H9 (cell line): ENCODE measurements around the gene JARID2. TPM values are rescaled to one million over a fixed set of nuclear protein-coding genes. Genes with fewer than 3 reads are reported as not detected.

ENCODE experiments used
- DNase-seq: peaks from one replicate; pipeline ENCODE4 v3.0.0-alpha.2; 2017
- H2AFZ ChIP-seq: one replicate; pipeline ENCODE4 v1.6.1; 2013; ENCODE audit warnings: mild to moderate bottlenecking, low read length, control low read depth, moderate library complexity
- H2AK5ac ChIP-seq: 2 replicates; pipeline ENCODE4 v1.6.1; 2013; ENCODE audit warnings: low read length, control low read depth, mixed read lengths; ENCODE audit not compliant: insufficient read length
- H2BK120ac ChIP-seq: one replicate; pipeline ENCODE4 v1.6.1; 2013; ENCODE audit warnings: low read depth, mild to moderate bottlenecking, low read length, control low read depth, inconsistent platforms; ENCODE audit not compliant: poor library complexity, severe bottlenecking
- H2BK12ac ChIP-seq: 2 replicates; pipeline ENCODE4 v1.6.1; 2013; ENCODE audit warnings: low read length, control low read depth, mixed read lengths, low read depth; ENCODE audit not compliant: insufficient read length
- H2BK15ac ChIP-seq: 2 replicates; pipeline ENCODE4 v1.6.1; 2013; ENCODE audit warnings: low read depth, low read length, control low read depth
- H2BK20ac ChIP-seq: one replicate; pipeline ENCODE4 v1.6.1; 2013; ENCODE audit warnings: low read depth, mild to moderate bottlenecking, low read length, control low read depth, inconsistent platforms; ENCODE audit not compliant: poor library complexity, severe bottlenecking
- H2BK5ac ChIP-seq: 2 replicates; pipeline ENCODE4 v1.6.1; 2013; ENCODE audit warnings: low read length, control low read depth, mixed read lengths; ENCODE audit not compliant: insufficient read length
- H3K14ac ChIP-seq: 2 replicates; pipeline ENCODE4 v1.6.1; 2013; ENCODE audit warnings: low read length, control low read depth; ENCODE audit not compliant: insufficient read depth
- H3K18ac ChIP-seq: 2 replicates; pipeline ENCODE4 v1.6.1; 2013; ENCODE audit warnings: low read depth, mild to moderate bottlenecking, mixed read lengths, low read length, control low read depth; ENCODE audit not compliant: insufficient read length
- H3K23ac ChIP-seq: 2 replicates; pipeline ENCODE4 v1.6.1; 2013; ENCODE audit warnings: low read length, control low read depth, mixed read lengths, low read depth; ENCODE audit not compliant: insufficient read length
- H3K23me2 ChIP-seq: 2 replicates; pipeline ENCODE4 v1.6.1; 2013; ENCODE audit warnings: low read depth, mild to moderate bottlenecking, mixed read lengths, low read length, control low read depth; ENCODE audit not compliant: insufficient read length, poor library complexity, severe bottlenecking
- H3K27ac ChIP-seq: 2 replicates; pipeline ENCODE4 v1.5.1; 2013; ENCODE audit warnings: low read length, control low read depth, mixed read lengths, low read depth; ENCODE audit not compliant: insufficient read length
- H3K27me3 ChIP-seq: 2 replicates; pipeline ENCODE4 v1.6.1; 2013; ENCODE audit warnings: low read length, control low read depth, inconsistent platforms; ENCODE audit not compliant: insufficient read depth
- H3K4ac ChIP-seq: 2 replicates; pipeline ENCODE4 v1.6.1; 2013; ENCODE audit warnings: low read depth, mild to moderate bottlenecking, control low read depth, inconsistent platforms, low read length, moderate library complexity
- H3K4me1 ChIP-seq: 2 replicates; pipeline ENCODE4 v1.6.1; 2013; ENCODE audit warnings: low read length, control low read depth, inconsistent platforms; ENCODE audit not compliant: insufficient read depth
- H3K4me2 ChIP-seq: 2 replicates; pipeline ENCODE4 v1.6.1; 2013; ENCODE audit warnings: low read length, control low read depth, mixed read lengths; ENCODE audit not compliant: insufficient read length, insufficient read depth
- H3K56ac ChIP-seq: 2 replicates; pipeline ENCODE4 v1.6.1; 2013; ENCODE audit warnings: low read depth, mild to moderate bottlenecking, mixed read lengths, low read length, control low read depth; ENCODE audit not compliant: insufficient read length
- H3K79me1 ChIP-seq: 2 replicates; pipeline ENCODE4 v1.6.1; 2013; ENCODE audit warnings: low read depth, mild to moderate bottlenecking, moderate library complexity, low read length, control low read depth, inconsistent platforms; ENCODE audit not compliant: insufficient read depth, poor library complexity, severe bottlenecking
- H3K79me2 ChIP-seq: 2 replicates; pipeline ENCODE4 v1.6.1; 2013; ENCODE audit warnings: low read length, control low read depth, inconsistent platforms; ENCODE audit not compliant: insufficient read depth
- H3K9ac ChIP-seq: 2 replicates; pipeline ENCODE4 v1.6.1; 2013; ENCODE audit warnings: low read length, control low read depth, mixed read lengths; ENCODE audit not compliant: insufficient read length; ENCODE audit errors: extremely low read depth
- H3K9me3 ChIP-seq: one replicate; pipeline ENCODE4 v1.6.1; 2013; ENCODE audit warnings: low read depth, low read length, inconsistent platforms; ENCODE audit not compliant: control insufficient read depth
- H3T11ph ChIP-seq: one replicate; pipeline ENCODE4 v1.6.1; 2013; ENCODE audit warnings: mild to moderate bottlenecking, low read length, control low read depth, inconsistent platforms
- H4K20me1 ChIP-seq: one replicate; pipeline ENCODE4 v1.6.1; 2013; ENCODE audit not compliant: control insufficient read depth, insufficient read length, insufficient read depth
- H4K5ac ChIP-seq: 2 replicates; pipeline ENCODE4 v1.6.1; 2013; ENCODE audit warnings: low read depth, mild to moderate bottlenecking, mixed read lengths, low read length, control low read depth; ENCODE audit not compliant: insufficient read length
- H4K8ac ChIP-seq: replicated peaks from 2 replicates; pipeline ENCODE4 v1.6.1; 2013; ENCODE audit warnings: low read length, control low read depth, mixed read lengths, low read depth; ENCODE audit not compliant: insufficient read length
- H4K91ac ChIP-seq: 2 replicates; pipeline ENCODE4 v1.6.1; 2013; ENCODE audit warnings: low read depth, mild to moderate bottlenecking, moderate library complexity, mixed read lengths, low read length, control low read depth; ENCODE audit not compliant: insufficient read length
- H3K27ac Mint-ChIP-seq, 3 experiments: 2 replicates in 2 of 3; 3 replicates in 1 of 3; pipeline ENCODE4 v1.8.0; 2020 to 2021; ENCODE audit warnings: mixed read lengths in 3 of 3, mild to moderate bottlenecking in 1 of 3, moderate library complexity in 1 of 3
- H3K27me3 Mint-ChIP-seq: 2 replicates; pipeline ENCODE4 v1.8.0; 2021; ENCODE audit warnings: low read depth, mild to moderate bottlenecking, moderate library complexity, mixed read lengths
- H3K36me3 Mint-ChIP-seq, 3 experiments: 2 replicates in 2 of 3; 3 replicates in 1 of 3; pipeline ENCODE4 v1.8.0; 2020 to 2021; ENCODE audit warnings: low read depth in 3 of 3, mixed read lengths in 3 of 3; ENCODE audit not compliant: insufficient read depth in 1 of 3
- H3K4me1 Mint-ChIP-seq, 2 experiments: 2 replicates each; pipeline ENCODE4 v1.8.0; 2020; ENCODE audit warnings: mixed read lengths in 2 of 2
- H3K4me3 Mint-ChIP-seq, 2 experiments: 2 replicates in 1 of 2; 3 replicates in 1 of 2; pipeline ENCODE4 v1.8.0; 2020 to 2021; ENCODE audit warnings: mild to moderate bottlenecking in 2 of 2, mixed read lengths in 2 of 2, moderate library complexity in 1 of 2
- H3K9me3 Mint-ChIP-seq, 2 experiments: 2 replicates in 1 of 2; 3 replicates in 1 of 2; pipeline ENCODE4 v1.8.0; 2020; ENCODE audit warnings: mild to moderate bottlenecking in 2 of 2, mixed read lengths in 2 of 2, moderate library complexity in 1 of 2
- WGBS: extraction: QIAGEN DNeasy Blood & Tissue Kit; methylation state at CpG from one replicate; pipeline ENCODE4 v1.1.7; 2013; ENCODE audit warnings: missing lambda C conversion rate, low lambda C conversion rate, mixed read lengths; ENCODE audit not compliant: insufficient read length; ENCODE audit errors: extremely low coverage; 5-methylcytosine and 5-hydroxymethylcytosine counted together
- total RNA-seq: library from RNA; stranded (reverse); gene quantifications from 2 replicates; pipeline ENCODE4 v1.2.1, GENCODE V29; 2021
- TF ChIP-seq, protein P1 (sequence below): fragments of 200-600 bp; sonication (generic); conservative IDR thresholded peaks from 3 replicates; pipeline ENCODE4 v1.8.0; 2021; ENCODE audit warnings: antibody characterized with exemption, mild to moderate bottlenecking

Gene JARID2
- total RNA-seq, 1 experiment from 2014 or later = 174 TPM

DNA sequence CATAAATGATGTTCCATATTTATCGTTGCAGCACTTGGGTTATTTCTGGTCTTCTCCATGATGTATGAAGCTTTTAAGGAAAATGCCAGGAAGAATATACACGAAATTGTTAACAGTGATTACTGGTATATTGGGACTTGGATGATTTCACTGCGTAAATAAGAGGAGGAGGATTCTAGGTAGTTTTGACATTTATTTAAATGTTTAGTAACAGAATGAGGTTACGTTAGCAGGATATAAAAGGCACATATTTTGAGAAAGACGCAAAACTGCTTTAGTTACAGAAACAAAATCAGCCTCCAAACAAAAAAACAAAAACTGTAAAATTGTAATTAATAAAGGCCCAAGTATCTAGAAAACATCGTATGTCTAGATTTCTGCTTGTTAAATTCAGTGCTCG, 147.7 kb downstream of the JARID2 start:
- H3K27ac ChIP-seq = no peak overlapping the region
- H2AK5ac ChIP-seq = no peak overlapping the region
- no peak overlapping the region for H3K4me2 ChIP-seq
- no peak overlapping the region for H4K5ac ChIP-seq
- H3K79me2 ChIP-seq = peaks cover 95% of the 10 kb centered on the region
- no peaks in the 10 kb centered on the region for H3K9me3 ChIP-seq
- no peak overlapping the region for H3K4ac ChIP-seq
- no peak overlapping the region for H3K56ac ChIP-seq
- H2BK120ac ChIP-seq = no peak overlapping the region
- no peak for DNase-seq
- no peak overlapping the region for H2BK12ac ChIP-seq
- H4K20me1 ChIP-seq = peaks cover 4% of the 10 kb centered on the region
- Mint-ChIP-seq H3K4me1 (peaks cover 54 to 64% of the 10 kb centered on the region in 2 experiments), H3K27me3 (no peaks in the 10 kb centered on the region; the same call in 1 of the 2 replicates), H3K9me3 (no peaks in the 10 kb centered on the region), H3K4me3 (no peak overlapping the region), H3K27ac (no peak overlapping the region), H3K36me3 (peaks cover 0 to 25% (median 19%) of the 10 kb centered on the region in 3 experiments; a peak in 6 of 7 replicates)
- no peak overlapping the region for H3K23ac ChIP-seq
- H3K27me3 ChIP-seq = no peaks in the 10 kb centered on the region
- H2AFZ ChIP-seq = no peak overlapping the region
- H4K91ac ChIP-seq = no peak overlapping the region
- TF ChIP-seq, protein P1, sequence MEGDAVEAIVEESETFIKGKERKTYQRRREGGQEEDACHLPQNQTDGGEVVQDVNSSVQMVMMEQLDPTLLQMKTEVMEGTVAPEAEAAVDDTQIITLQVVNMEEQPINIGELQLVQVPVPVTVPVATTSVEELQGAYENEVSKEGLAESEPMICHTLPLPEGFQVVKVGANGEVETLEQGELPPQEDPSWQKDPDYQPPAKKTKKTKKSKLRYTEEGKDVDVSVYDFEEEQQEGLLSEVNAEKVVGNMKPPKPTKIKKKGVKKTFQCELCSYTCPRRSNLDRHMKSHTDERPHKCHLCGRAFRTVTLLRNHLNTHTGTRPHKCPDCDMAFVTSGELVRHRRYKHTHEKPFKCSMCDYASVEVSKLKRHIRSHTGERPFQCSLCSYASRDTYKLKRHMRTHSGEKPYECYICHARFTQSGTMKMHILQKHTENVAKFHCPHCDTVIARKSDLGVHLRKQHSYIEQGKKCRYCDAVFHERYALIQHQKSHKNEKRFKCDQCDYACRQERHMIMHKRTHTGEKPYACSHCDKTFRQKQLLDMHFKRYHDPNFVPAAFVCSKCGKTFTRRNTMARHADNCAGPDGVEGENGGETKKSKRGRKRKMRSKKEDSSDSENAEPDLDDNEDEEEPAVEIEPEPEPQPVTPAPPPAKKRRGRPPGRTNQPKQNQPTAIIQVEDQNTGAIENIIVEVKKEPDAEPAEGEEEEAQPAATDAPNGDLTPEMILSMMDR = no peak
- no peak overlapping the region for H3K9ac ChIP-seq
- H2BK20ac ChIP-seq = no peak overlapping the region
- no peak overlapping the region for H3K14ac ChIP-seq
- H3T11ph ChIP-seq = no peak overlapping the region
- no peaks in the 10 kb centered on the region for H3K23me2 ChIP-seq
- peaks cover 6% of the 10 kb centered on the region for H3K79me1 ChIP-seq
- no peak overlapping the region for H4K8ac ChIP-seq
- no peak overlapping the region for H2BK15ac ChIP-seq
- no peak overlapping the region for H2BK5ac ChIP-seq
- H3K4me1 ChIP-seq = peaks cover 11% of the 10 kb centered on the region
- WGBS = no CpG with 5 or more reads among the region's 7 CpGs
- H3K18ac ChIP-seq = no peak overlapping the region
